Brain microvascular endothelial cell (primary cell): ENCODE measurements around the gene ECHS1.
"Not testable (repeated sequence)": the region's sequence is repeated elsewhere in the genome, so short reads cannot be mapped to it uniquely, and the experiment has no call there.

Source experiments
- DNase-seq: peaks from one replicate; pipeline ENCODE4 v3.0.0-alpha.2; 2020
- H3K27ac ChIP-seq: fragments of 250-450 bp; sonication (Bioruptor Pico); 2 replicates; pipeline ENCODE4 v1.5.1; 2020; ENCODE audit warnings: mild to moderate bottlenecking, moderate library complexity
- H3K27me3 ChIP-seq: fragments of 250-450 bp; sonication (Bioruptor Pico); replicated peaks from 2 replicates; pipeline ENCODE4 v1.5.1; 2020; ENCODE audit warnings: mild to moderate bottlenecking
- H3K36me3 ChIP-seq: fragments of 250-450 bp; sonication (Bioruptor Pico); replicated peaks from 2 replicates; pipeline ENCODE4 v1.5.1; 2020; ENCODE audit warnings: mild to moderate bottlenecking
- H3K4me3 ChIP-seq: 2 replicates; pipeline ENCODE4 v1.5.1; 2011; ENCODE audit warnings: low read depth, mild to moderate bottlenecking, control low read depth, low read length, moderate library complexity
- CTCF ChIP-seq: IDR thresholded peaks from 2 replicates; pipeline ENCODE4 v1.5.1; 2011; ENCODE audit warnings: low read depth, mild to moderate bottlenecking, moderate library complexity, low read length, control low read depth, inconsistent platforms; ENCODE audit errors: missing control alignments
- in situ Hi-C: cut with HindIII; loops from 2 replicates; pipeline ENCODE4 v1.10.0; 2017; ENCODE audit warnings: low sequenced_read_pairs, low pct_ligation_motif_present

Gene ECHS1

GRCh38 chr10:133390597-133391248 is 17.6 kb upstream of the ECHS1 start:
- Histone ChIP-seq H3K36me3 (no peaks in the 10 kb centered on the region), H3K27ac (no peak overlapping the region)
- in situ Hi-C loops: no loop called here

DNA sequence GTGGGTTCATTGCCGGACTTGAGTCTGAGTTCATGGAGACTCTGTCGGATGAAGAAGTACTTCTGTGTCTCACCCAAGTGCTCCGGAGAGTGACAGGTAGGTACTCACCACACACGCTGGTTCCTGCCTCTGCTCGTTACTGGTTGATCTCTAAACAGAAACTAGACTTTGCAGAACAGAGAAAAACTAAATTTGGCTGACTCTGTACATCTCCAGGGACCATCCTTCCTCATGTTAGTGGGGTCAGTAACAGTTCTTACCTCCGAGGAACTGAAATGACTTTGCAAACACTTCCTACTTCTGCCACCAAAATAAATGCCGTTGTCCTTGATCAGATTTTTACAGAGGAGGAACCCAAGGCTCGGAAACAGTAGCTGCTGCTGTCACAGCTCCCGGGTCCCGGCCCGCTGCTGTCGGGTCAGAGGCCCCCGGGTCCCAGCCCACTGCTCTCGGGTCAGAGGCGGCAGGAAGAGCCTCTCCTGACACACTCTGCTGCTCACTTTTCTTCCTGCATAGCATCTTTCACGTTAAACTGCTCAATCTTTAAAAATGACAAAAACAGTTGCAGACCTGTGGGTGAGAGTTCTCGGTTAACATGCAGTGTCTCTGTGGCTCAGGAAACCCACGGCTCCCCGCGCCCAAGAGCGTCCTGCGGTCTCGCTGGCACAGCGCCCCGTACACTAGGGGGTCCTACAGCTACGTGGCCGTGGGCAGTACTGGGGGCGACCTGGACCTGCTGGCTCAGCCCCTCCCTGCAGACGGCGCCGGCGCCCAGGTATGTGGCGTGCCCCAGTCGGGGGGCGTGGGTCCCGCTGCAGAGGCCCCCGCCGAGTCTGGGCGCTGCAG is 16.0 kb upstream of the ECHS1 start:
- no peak overlapping the region for H3K27ac ChIP-seq
- no peak for TF ChIP-seq CTCF
- no peaks in the 10 kb centered on the region for H3K27me3 ChIP-seq
- no peak overlapping the region for H3K4me3 ChIP-seq
- no peaks in the 10 kb centered on the region for H3K36me3 ChIP-seq
- in situ Hi-C loops: no loop called here
- DNase-seq: no peak

More at GRCh38 chr10:133390597-133391248, 17.6 kb upstream of the ECHS1 start:
- Histone ChIP-seq H3K4me3 (no peak overlapping the region), H3K27me3 (no peaks in the 10 kb centered on the region)
- no peak for TF ChIP-seq CTCF
- DNase-seq: no peak

GRCh38 chr10:133388236-133388972 is 15.2 kb upstream of the ECHS1 start:
- H3K27me3 ChIP-seq: no peaks in the 10 kb centered on the region
- TF ChIP-seq CTCF: no peak
- DNase-seq: no peak
- H3K4me3 ChIP-seq: no peak overlapping the region
- in situ Hi-C loops: no loop called here
- H3K27ac ChIP-seq: no peak overlapping the region
- H3K36me3 ChIP-seq: no peaks in the 10 kb centered on the region

DNA sequence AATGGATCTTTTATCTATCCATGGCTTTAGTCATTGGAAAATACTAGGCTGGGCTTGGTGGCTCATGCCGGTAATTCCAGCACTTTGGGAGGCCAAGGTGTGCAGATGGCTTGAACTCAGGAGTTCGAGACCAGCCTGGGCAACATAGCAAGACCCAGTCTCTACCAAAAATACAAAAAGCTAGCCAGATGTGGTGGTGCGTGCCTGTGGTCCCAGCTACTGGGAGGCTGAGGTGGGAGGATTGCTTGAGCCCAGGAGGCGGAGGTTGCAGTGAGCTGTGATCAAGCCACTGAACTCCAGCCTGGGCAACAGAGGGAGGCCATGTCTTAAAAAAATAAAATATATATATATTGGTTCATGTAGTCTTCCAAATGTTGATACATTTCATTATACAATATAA is 13.8 kb upstream of the ECHS1 start:
- in situ Hi-C loops, H3K27me3 ChIP-seq, H3K36me3 ChIP-seq, H3K27ac ChIP-seq, H3K4me3 ChIP-seq, DNase-seq: not testable (repeated sequence)

DNA sequence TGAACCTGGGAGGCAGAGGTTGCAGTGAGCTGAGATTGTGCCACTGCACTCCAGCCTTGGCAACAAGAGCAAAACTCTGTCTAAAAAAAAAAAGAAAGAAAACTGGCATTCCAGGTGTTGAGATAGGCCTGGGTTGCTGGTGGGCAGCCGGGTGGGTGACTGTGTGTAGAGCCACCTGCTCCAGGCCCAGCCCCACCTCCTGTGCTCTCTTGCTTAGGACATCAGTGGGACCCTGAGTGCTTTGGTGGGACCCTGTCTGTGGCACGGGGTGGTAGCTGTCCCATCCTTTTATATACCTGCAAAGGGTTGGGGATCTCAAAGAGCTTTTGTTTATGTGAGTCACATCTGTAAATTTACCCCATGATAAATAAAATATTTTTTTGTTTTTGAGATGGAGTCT is 12.1 kb upstream of the ECHS1 start:
- H3K36me3 ChIP-seq: no peaks in the 10 kb centered on the region
- in situ Hi-C loops: no loop called here
- no peak for TF ChIP-seq CTCF
- no peak overlapping the region for H3K4me3 ChIP-seq
- no peaks in the 10 kb centered on the region for H3K27me3 ChIP-seq
- H3K27ac ChIP-seq: no peak overlapping the region
- no peak for DNase-seq

GRCh38 chr10:133384071-133384470 is 10.9 kb upstream of the ECHS1 start:
- in situ Hi-C loops: no loop called here
- H3K27ac ChIP-seq: no peak overlapping the region
- no peaks in the 10 kb centered on the region for H3K36me3 ChIP-seq
- no peaks in the 10 kb centered on the region for H3K27me3 ChIP-seq
- DNase-seq: no peak
- TF ChIP-seq CTCF: no peak
- H3K4me3 ChIP-seq: no peak overlapping the region
